NCI-H2227 (cell line): ENCODE measurements around the gene CEP63.
"Not testable (repeated sequence)": the region's sequence is repeated elsewhere in the genome, so short reads cannot be mapped to it uniquely, and the experiment has no call there.

Source experiments
- DNase-seq: peaks from one replicate; lab custom pipeline; 2025; ENCODE audit not compliant: unreplicated experiment; lab: John Stamatoyannopoulos, UW

CEP63 gene

GRCh38 chr3:134568790-134569189 is 82.9 kb downstream of the CEP63 start:
- DNase-seq = no peak

- DNase-seq = not testable (repeated sequence)
These were observed 84.0 kb downstream of the CEP63 start for GRCh38 chr3:134569899-134570298.

- DNase-seq = no peak
These were observed 90.6 kb downstream of the CEP63 start for GRCh38 chr3:134576426-134576825.

GRCh38 chr3:134576831-134577230 is 91.0 kb downstream of the CEP63 start:
- no peak for DNase-seq

GRCh38 chr3:134579141-134579665 is 93.3 kb downstream of the CEP63 start:
- DNase-seq = no peak

- no peak for DNase-seq
These were observed 104.9 kb downstream of the CEP63 start for GRCh38 chr3:134590766-134591165.

- no peak for DNase-seq
These were observed 106.9 kb downstream of the CEP63 start for GRCh38 chr3:134592806-134593205.

GRCh38 chr3:134594331-134594741 is 108.5 kb downstream of the CEP63 start:
- no peak for DNase-seq

- DNase-seq = not testable (repeated sequence)
These were observed 109.1 kb downstream of the CEP63 start for GRCh38 chr3:134594986-134595385.

- DNase-seq = no peak
These were observed 111.6 kb downstream of the CEP63 start for GRCh38 chr3:134597390-134597970.

- no peak for DNase-seq
These were observed 113.1 kb downstream of the CEP63 start for GRCh38 chr3:134598763-134599545.

GRCh38 chr3:134600206-134600605 is 114.3 kb downstream of the CEP63 start:
- DNase-seq = no peak

- DNase-seq = peak; percentile 78
These were observed 115.0 kb downstream of the CEP63 start for GRCh38 chr3:134600685-134601463.

GRCh38 chr3:134601539-134602439 is 115.9 kb downstream of the CEP63 start:
- DNase-seq = peak; percentile 90

- no peak for DNase-seq
These were observed 116.6 kb downstream of the CEP63 start for GRCh38 chr3:134602440-134602814.

GRCh38 chr3:134603480-134603879 is 117.6 kb downstream of the CEP63 start:
- no peak for DNase-seq

GRCh38 chr3:134603956-134604355 is 118.1 kb downstream of the CEP63 start:
- no peak for DNase-seq

- no peak for DNase-seq
These were observed 119.7 kb downstream of the CEP63 start for GRCh38 chr3:134605556-134605955.

- no peak for DNase-seq
These were observed 120.5 kb downstream of the CEP63 start for GRCh38 chr3:134606033-134607025.
